Subcutaneous abdominal adipose tissue (tissue), 5 donors: ENCODE measurements around the gene NADSYN1.
"Not testable (repeated sequence)": the region's sequence is repeated elsewhere in the genome, so short reads cannot be mapped to it uniquely, and the experiment has no call there.

Experiments used
- H3K27ac ChIP-seq: one replicate; pipeline ENCODE4 v1.7.0; 2013; ENCODE audit warnings: low read depth, mild to moderate bottlenecking, inconsistent platforms, low read length, moderate library complexity
- H3K27me3 ChIP-seq, 5 donors: one replicate each; pipeline ENCODE4 v1.7.0; 2013; ENCODE audit warnings: low read length in 5 of 5, inconsistent platforms in 1 of 5; ENCODE audit not compliant: control insufficient read depth in 5 of 5, insufficient read depth in 4 of 5
- H3K36me3 ChIP-seq, 5 donors: one replicate each; pipeline ENCODE4 v1.7.0; 2013; ENCODE audit warnings: low read length in 5 of 5; ENCODE audit not compliant: control insufficient read depth in 5 of 5, insufficient read depth in 5 of 5
- H3K4me1 ChIP-seq, 5 donors: one replicate each; pipeline ENCODE4 v1.7.0; 2013; ENCODE audit warnings: low read length in 5 of 5, mild to moderate bottlenecking in 3 of 5, moderate library complexity in 1 of 5; ENCODE audit not compliant: control insufficient read depth in 5 of 5, insufficient read depth in 5 of 5
- H3K4me3 ChIP-seq, 5 donors: one replicate each; pipeline ENCODE4 v1.7.0; 2013; ENCODE audit warnings: low read length in 5 of 5, low read depth in 1 of 5
- H3K9ac ChIP-seq, 5 donors: one replicate each; pipeline ENCODE4 v1.7.0; 2013; ENCODE audit warnings: low read length in 5 of 5, mild to moderate bottlenecking in 4 of 5, moderate library complexity in 3 of 5
- H3K9me3 ChIP-seq, 5 donors: one replicate each; pipeline ENCODE4 v1.7.0; 2013; ENCODE audit warnings: low read length in 5 of 5; ENCODE audit not compliant: control insufficient read depth in 5 of 5
- donor health status: healthy.
- donor health status: healthy.
- donor health status: healthy.
- donor health status: healthy.
- donor health status: healthy.

NADSYN1 gene

DNA sequence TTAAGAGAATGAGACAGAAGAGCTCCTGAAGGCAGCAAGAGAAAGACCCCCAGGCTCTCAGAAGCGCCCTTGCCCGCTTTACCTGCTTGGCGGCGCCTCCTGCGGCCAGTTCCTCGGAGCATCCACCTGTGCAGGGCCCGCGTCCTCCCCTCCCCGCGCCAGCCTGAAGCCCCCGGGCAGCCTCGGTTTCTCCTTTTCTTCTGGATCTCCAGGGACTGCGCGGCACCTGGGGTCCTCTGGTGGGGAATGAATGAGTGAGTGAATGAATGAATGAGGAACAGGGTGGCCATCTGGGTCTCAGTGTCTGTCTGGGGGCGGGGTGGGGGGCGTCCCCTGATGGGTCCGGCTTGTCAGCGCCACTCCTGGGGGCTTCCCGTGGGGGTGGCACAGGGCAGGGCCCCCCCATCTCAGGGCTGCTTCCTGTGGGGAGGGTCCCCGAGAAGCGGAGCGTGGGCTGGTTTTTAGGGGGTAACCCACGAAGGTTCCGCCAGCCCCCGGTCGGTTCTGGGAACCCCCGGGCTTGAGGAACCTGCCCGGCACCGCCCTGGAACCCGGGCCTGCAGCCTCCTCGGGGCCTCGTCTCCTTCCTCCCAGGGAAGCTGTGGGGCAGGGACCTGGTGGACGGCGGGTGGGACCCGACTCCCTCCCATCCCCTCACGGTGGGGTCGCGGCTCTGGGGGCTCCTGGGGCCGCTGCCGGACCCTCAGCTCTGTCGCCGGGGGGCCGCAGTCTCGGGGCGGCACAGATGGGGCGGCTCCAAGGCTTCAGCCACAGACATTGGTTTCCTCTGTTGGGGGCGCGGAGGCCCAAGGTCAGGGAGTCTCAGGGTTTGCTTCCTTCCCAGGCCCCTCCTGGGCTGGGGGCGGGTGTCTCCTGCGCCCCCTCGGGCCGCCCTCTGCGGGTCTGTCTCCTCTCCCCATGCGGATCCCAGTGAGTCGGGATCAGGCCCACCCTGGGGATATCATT, 65.8 kb downstream of the NADSYN1 start:
- no peak overlapping the region for H3K9ac ChIP-seq
- H3K27me3 ChIP-seq: no peaks in the 10 kb centered on the region
- H3K4me1 ChIP-seq: no peaks in the 10 kb centered on the region
- H3K4me3 ChIP-seq: no peak overlapping the region
- no peak overlapping the region for H3K27ac ChIP-seq
- H3K9me3 ChIP-seq: peaks cover 0 to 3% (median 0%) of the 10 kb centered on the region in 5 donors
- H3K36me3 ChIP-seq: peaks cover 0 to 7% (median 0%) of the 10 kb centered on the region in 5 donors

DNA sequence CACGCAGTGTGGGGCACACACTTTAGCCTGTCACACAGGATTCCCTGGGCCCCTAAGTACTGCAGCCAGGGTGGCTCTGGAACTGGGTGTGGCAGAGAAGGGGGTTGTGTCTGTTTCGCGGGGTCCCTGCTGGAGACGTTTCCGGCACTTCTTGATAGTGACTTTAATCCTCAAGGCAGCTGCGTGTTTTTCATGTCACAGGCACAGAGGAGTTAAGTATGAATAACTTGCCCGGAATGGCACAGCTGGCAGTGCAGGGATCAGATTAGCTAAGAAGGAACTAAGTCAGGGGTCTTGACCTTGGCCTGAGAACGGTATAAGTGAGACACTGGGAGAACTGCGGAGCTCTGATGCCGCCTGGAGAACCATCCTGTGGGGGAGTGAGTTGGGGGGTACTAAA, 66.5 kb downstream of the NADSYN1 start:
- H3K4me3 ChIP-seq: no peak overlapping the region
- no peak overlapping the region for H3K9ac ChIP-seq
- peaks cover 0 to 3% (median 0%) of the 10 kb centered on the region in 5 donors for H3K9me3 ChIP-seq
- no peaks in the 10 kb centered on the region for H3K4me1 ChIP-seq
- no peak overlapping the region for H3K27ac ChIP-seq
- no peaks in the 10 kb centered on the region for H3K27me3 ChIP-seq
- peaks cover 0 to 7% (median 0%) of the 10 kb centered on the region in 5 donors for H3K36me3 ChIP-seq

DNA sequence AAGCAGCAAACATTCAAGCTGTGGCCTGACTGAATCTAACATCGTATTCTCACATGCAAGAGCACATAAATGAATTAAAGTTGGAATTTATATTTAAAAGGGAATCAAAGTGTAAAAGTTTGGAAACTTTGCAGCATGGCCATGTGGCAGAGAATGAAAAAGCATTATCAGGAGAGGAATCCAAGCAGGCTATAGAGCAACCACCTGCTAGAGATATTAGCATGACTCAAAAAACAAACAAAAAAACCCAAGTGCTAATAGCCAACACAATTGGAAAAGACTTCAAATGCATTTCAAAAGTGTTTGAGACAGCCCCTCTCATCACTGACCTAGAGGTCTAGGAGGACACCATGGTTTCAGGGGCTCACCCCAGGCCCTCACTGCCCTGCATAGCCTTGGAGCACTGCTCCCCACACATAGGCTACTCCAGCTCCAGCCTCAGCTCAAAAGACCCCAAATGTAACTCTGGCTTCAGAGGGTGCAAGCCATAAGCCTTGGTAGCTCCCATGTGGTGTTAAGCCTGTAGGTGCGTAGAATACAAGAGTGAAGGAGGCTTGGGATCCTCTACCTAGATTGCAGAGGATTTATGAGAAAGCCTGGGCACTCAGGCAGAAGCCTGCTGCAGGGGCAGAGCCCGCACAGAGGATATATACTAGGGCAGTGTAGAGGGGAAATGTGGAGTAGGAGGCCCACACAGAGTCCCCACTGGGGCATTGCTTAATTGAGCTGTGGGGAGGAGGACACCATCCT, 72.4 kb downstream of the NADSYN1 start:
- Histone ChIP-seq H3K36me3 (peaks cover 0 to 7% (median 0%) of the 10 kb centered on the region in 5 donors), H3K27ac (no peak overlapping the region), H3K9ac (no peak overlapping the region), H3K4me1 (no peaks in the 10 kb centered on the region), H3K9me3 (peaks cover 0 to 3% (median 0%) of the 10 kb centered on the region in 5 donors), H3K27me3 (no peaks in the 10 kb centered on the region), H3K4me3 (no peak overlapping the region)

DNA sequence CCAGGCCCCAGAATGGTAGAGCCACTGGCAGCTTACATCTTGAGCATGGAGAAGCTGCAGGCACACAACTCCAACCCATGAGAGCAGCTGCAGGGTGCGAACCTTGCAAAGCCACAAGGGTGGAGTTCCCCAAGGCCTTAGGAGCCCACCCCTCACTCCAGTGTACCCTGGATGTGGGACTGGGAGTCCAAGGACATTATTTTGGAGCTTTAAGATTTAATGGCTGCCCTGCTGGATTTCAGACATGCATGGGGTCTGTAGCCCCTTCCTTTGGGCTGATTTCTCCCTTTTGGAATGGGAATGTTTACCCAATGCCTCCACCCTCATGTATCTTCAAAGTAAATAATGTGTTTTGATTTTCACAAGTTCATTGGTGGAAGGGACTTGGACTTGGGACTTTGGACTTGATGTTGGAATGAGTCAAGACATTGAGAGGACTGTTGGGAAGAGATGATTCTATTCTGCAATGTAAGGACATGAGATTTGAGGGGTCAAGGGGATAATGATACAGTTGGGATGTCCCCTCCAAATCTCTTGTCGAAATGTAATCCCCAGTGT, 73.0 kb downstream of the NADSYN1 start:
- H3K36me3 ChIP-seq: peaks cover 0 to 7% (median 0%) of the 10 kb centered on the region in 5 donors
- no peak overlapping the region for H3K9ac ChIP-seq
- H3K4me3 ChIP-seq: no peak overlapping the region
- H3K27me3 ChIP-seq: no peaks in the 10 kb centered on the region
- no peak overlapping the region for H3K27ac ChIP-seq
- no peaks in the 10 kb centered on the region for H3K4me1 ChIP-seq
- peaks cover 0 to 3% (median 0%) of the 10 kb centered on the region in 5 donors for H3K9me3 ChIP-seq

DNA sequence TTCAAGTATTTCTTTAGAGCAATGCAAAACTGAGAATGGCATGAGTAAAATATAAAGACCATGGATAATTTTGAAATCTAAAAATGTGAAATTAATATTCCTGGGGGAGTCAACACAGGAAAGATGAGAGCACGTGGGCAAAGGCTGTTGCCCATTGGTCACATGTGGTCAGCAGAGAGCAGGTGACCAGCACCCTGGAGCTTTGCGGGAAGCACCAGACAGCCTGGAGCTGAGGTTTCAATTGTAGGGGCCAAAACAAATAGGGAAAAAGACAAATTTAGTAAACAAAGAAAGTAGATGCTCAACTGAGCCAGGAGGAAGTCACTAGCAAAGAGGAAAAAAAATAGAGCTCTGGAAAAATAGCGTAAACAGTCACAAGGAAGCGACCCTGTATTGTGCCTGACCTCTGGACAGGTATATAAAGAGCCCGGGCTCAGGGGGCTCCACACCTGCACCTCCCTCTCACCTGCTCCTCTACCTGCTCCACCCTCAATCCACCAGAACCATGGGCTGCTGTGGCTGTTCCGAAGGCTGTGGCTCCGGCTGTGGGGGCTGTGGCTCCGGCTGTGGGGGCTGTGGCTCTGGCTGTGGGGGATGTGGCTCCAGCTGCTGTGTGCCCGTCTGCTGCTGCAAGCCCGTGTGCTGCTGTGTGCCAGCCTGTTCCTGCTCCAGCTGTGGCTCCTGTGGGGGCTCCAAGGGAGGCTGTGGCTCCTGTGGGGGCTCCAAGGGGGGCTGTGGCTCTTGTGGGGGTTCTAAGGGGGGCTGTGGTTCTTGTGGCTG, 74.0 kb downstream of the NADSYN1 start, which contains the start of gene KRTAP5-7:
TSS of gene KRTAP5-7 (plus strand) at position 472 of the 780 bp plus-strand sequence. CDS start at position 506, 34 bp downstream.
- not testable (repeated sequence) for H3K4me1 ChIP-seq, H3K9ac ChIP-seq, H3K27me3 ChIP-seq, H3K4me3 ChIP-seq, H3K9me3 ChIP-seq, H3K36me3 ChIP-seq, H3K27ac ChIP-seq

DNA sequence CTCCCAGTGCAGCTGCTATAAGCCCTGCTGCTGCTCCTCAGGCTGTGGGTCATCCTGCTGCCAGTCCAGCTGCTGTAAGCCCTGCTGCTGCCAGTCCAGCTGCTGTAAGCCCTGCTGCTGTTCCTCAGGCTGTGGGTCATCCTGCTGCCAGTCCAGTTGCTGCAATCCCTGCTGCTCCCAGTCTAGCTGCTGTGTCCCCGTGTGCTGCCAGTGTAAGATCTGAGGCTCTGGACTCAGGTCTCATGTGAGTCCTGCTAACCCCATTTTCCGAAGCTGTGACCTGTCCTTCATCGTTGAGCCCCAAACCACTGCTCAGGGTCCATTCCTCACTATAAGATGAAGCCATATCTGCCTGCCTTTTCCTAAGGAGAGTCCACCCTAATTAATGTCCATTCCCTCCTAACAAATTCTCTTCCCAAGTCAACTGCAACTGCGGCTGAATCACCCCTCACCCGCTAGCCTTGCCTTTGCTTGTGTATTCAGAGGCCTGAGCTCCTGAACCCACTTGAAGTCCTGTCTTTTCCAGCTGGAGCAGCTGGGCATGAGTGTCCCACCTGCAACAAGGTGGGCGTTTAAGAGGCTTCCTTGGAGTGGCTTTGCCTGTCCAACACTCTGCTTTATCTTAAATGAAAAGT, 74.7 kb downstream of the NADSYN1 start:
- Histone ChIP-seq H3K9ac (no peak overlapping the region), H3K4me1 (no peaks in the 10 kb centered on the region), H3K9me3 (peaks cover 0 to 3% (median 0%) of the 10 kb centered on the region in 5 donors), H3K27me3 (no peaks in the 10 kb centered on the region), H3K27ac (no peak overlapping the region), H3K36me3 (no peaks in the 10 kb centered on the region), H3K4me3 (no peak overlapping the region)

DNA sequence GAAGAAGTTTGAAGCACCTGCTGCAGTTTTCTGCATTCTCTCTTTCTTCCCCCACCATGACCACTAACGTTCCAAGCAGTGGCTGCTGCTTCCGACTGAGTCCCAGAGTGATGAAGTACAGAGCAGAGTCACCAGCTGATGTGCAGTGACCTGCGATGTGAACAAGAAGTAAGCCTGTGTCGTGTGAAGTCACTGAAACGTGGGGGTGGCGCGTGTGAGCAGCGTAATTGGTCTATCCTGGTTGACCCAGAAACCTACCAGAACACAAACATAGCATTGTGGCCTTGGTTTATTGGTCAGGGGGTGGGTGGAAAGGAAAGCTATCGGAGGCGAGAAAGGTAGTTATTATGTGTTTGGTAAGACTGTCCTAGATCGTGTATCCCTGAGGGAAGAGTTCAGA, 77.6 kb downstream of the NADSYN1 start:
- no peak overlapping the region for H3K27ac ChIP-seq

DNA sequence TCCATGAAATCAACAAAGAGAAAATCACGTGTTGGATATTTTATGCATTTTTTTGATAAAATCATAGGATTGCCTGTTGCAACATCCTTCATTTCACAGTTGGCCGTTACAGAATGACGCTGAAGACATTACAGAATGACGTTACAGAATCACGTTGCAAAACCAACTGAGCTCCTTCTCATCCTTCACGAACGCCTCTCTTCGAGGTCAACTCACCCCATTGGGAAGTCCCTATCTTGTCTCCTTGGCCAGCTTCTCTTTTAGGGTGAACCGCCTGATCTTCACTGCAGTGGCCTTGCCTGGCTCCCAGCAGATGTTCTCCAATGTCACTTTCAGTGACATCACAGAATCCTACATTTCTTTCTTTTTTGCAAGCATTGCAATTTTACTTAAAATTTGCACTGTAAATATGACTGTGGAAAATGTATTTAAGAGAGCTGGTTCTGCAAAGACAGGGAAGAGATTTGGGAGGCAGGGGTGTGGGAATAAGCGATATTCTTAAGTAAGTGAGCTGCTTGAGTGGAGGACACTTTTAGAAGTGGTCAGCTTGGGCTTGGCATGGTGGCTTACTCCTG, 79.1 kb downstream of the NADSYN1 start:
- Histone ChIP-seq H3K36me3 (no peaks in the 10 kb centered on the region), H3K9me3 (no peaks in the 10 kb centered on the region), H3K4me3 (no peak overlapping the region), H3K9ac (no peak overlapping the region), H3K27me3 (no peaks in the 10 kb centered on the region), H3K4me1 (no peaks in the 10 kb centered on the region), H3K27ac (no peak overlapping the region)

More for the DNA sequence above, 77.6 kb downstream of the NADSYN1 start:
- no peaks in the 10 kb centered on the region for H3K9me3 ChIP-seq
- H3K27me3 ChIP-seq: no peaks in the 10 kb centered on the region
- H3K9ac ChIP-seq: no peak overlapping the region
- H3K36me3 ChIP-seq: no peaks in the 10 kb centered on the region
- no peak overlapping the region for H3K4me3 ChIP-seq
- H3K4me1 ChIP-seq: no peaks in the 10 kb centered on the region
